ENCODE results near the gene FOXL3.

- no peak for TF ChIP-seq CTCF (IDR thresholded peaks at IDR 0.05; ENCODE audit: poor library complexity)
- TF ChIP-seq EZH2phosphoT487 (IDR thresholded peaks at IDR 0.05; ENCODE audit: low read depth, severe bottlenecking, unreplicated experiment), result no peak
These were observed 30.8 kb upstream of the FOXL3 start for GRCh38 chr7:259191-259505.

Measured in hepatocyte (in vitro differentiated cells).